HepG2 (cell line): Measurements from ENCODE around the gene CCDC178. TPM values are rescaled to one million over a fixed set of nuclear protein-coding genes. Genes with fewer than 3 reads are reported as not detected.

Experiments
- ATAC-seq: fragments of 200-7000 bp; cut with Tn5 transposase; 3 replicates; pipeline ENCODE4 v1.9.1; 2020; ENCODE audit warnings: mild to moderate bottlenecking, moderate library complexity
- BruUV-seq: library from RNA; stranded (reverse); fragments of 400-500 nt; replicated peaks from 2 replicates; lab custom pipeline; 2021; lab: Mats Ljungman, UMichigan
- CTCF ChIA-PET: fragments of 300-600 bp; formaldehyde crosslinking; extraction: SDS; loops from one replicate; lab custom pipeline; 2021; ENCODE audit warnings: low total read pairs, inconsistent platforms, low intra/inter-chr PET ratio; lab: Yijun Ruan, JAX
- POLR2A ChIA-PET: fragments of 350-600 bp; sonication (Branson Sonifier 250); formaldehyde crosslinking; loops from one replicate; lab custom pipeline; 2020; ENCODE audit warnings: antibody characterized with exemption, inconsistent platforms; lab: Yijun Ruan, JAX
- DNase-seq: peaks from one replicate; pipeline ENCODE4 v3.0.0-alpha.2; 2015; ENCODE audit warnings: low spot score
- FAIRE-seq: peaks from 3 replicates; lab custom pipeline; 2011; peaks lifted over from hg19 to GRCh38; lab: Jason Lieb, UNC
- H2AFZ ChIP-seq: one replicate; pipeline ENCODE4 v1.6.1; 2011; ENCODE audit warnings: low read length, inconsistent platforms
- H3K27ac ChIP-seq: fragments of 300-600 bp; 3 replicates; pipeline ENCODE4 v1.8.0; 2011; ENCODE audit warnings: mixed run types, mild to moderate bottlenecking, mixed read lengths, low read length, inconsistent platforms; ENCODE audit not compliant: insufficient read depth; ENCODE audit errors: extremely low read length
- H3K27me3 ChIP-seq, 2 experiments: fragments of 200-600 bp in 1 of 2; 2 replicates in 1 of 2; 3 replicates in 1 of 2; pipeline versions ENCODE4 v1.6.0 to v1.8.0; 2011; ENCODE audit warnings: low read length in 2 of 2, mild to moderate bottlenecking in 2 of 2, moderate library complexity in 2 of 2, inconsistent platforms in 1 of 2; ENCODE audit not compliant: insufficient read depth in 2 of 2, control insufficient read depth in 1 of 2
- H3K36me3 ChIP-seq, 2 experiments: fragments of 200-600 bp in 1 of 2; replicated peaks in 1 of 2; 2 replicates in 1 of 2; 3 replicates in 1 of 2; pipeline versions ENCODE4 v1.5.1 to v1.8.0; 2011; ENCODE audit warnings: low read length in 2 of 2, inconsistent platforms in 1 of 2; ENCODE audit not compliant: insufficient read depth in 2 of 2, control insufficient read depth in 1 of 2
- H3K4me1 ChIP-seq: 2 replicates; pipeline ENCODE4 v1.5.1; 2012; ENCODE audit warnings: low read length, inconsistent platforms; ENCODE audit not compliant: insufficient read depth
- H3K4me2 ChIP-seq: 2 replicates; pipeline ENCODE4 v1.6.0; 2011; ENCODE audit warnings: low read depth, low read length, inconsistent platforms
- H3K4me3 ChIP-seq, 3 experiments: fragments of 200-600 bp in 1 of 3; sonication (generic), shearing (Covaris generic) in 1 of 3; replicated peaks in 1 of 3; 2 replicates each; pipeline ENCODE4 v1.5.1; 2011 to 2016; ENCODE audit warnings: low read length in 3 of 3, inconsistent platforms in 2 of 3, low read depth in 2 of 3, mild to moderate bottlenecking in 2 of 3, control low read depth in 1 of 3, mixed read lengths in 1 of 3; ENCODE audit not compliant: insufficient read depth in 1 of 3
- H3K79me2 ChIP-seq: one replicate; pipeline ENCODE4 v1.6.1; 2011; ENCODE audit warnings: low read length, inconsistent platforms; ENCODE audit not compliant: insufficient read depth
- H3K9ac ChIP-seq: 2 replicates; pipeline ENCODE4 v1.6.0; 2011; ENCODE audit warnings: mild to moderate bottlenecking, low read depth, low read length, inconsistent platforms; ENCODE audit not compliant: insufficient read depth
- H3K9me3 ChIP-seq: 2 replicates; pipeline ENCODE4 v1.5.1; 2012; ENCODE audit warnings: mild to moderate bottlenecking, low read length
- H4K20me1 ChIP-seq: 2 replicates; pipeline ENCODE4 v1.6.0; 2011; ENCODE audit warnings: inconsistent platforms, mild to moderate bottlenecking, low read length, moderate library complexity; ENCODE audit not compliant: insufficient read depth
- CBX1 ChIP-seq: IDR thresholded peaks from one replicate; pipeline ENCODE4 v1.6.1; 2016; ENCODE audit warnings: antibody characterized with exemption, low read depth
- EED ChIP-seq: sonication (generic); formaldehyde crosslinking; IDR thresholded peaks from 2 replicates; pipeline ENCODE4 v1.5.0; 2020; ENCODE audit warnings: mild to moderate bottlenecking, missing genetic modification reagents
- FOSL1 ChIP-seq: sonication (generic); formaldehyde crosslinking; IDR thresholded peaks from 2 replicates; pipeline ENCODE4 v1.9.0; 2021; ENCODE audit warnings: missing genetic modification reagents, borderline replicate concordance
- HNRNPL ChIP-seq: fragments of 200-400 bp; formaldehyde crosslinking; IDR thresholded peaks from 2 replicates; pipeline ENCODE4 v1.6.1; 2017; ENCODE audit warnings: mild to moderate bottlenecking, low read depth, low read length
- JDP2 ChIP-seq: sonication (generic); formaldehyde crosslinking; IDR thresholded peaks from 2 replicates; pipeline ENCODE4 v1.8.1; 2022; ENCODE audit warnings: missing genetic modification reagents, borderline replicate concordance
- JUN ChIP-seq: sonication (generic); formaldehyde crosslinking; IDR thresholded peaks from 2 replicates; pipeline ENCODE4 v1.4.0; 2020; ENCODE audit warnings: mild to moderate bottlenecking, missing genetic modification reagents
- MAZ ChIP-seq, 2 experiments: sonication (generic) in 1 of 2; formaldehyde crosslinking in 1 of 2; IDR thresholded peaks; 2 replicates each; pipeline versions ENCODE4 v1.5.0 to v1.6.1; 2012 to 2020; ENCODE audit warnings: low read depth in 2 of 2, mild to moderate bottlenecking in 2 of 2, borderline replicate concordance in 1 of 2, improper control_type of control experiment in 1 of 2, low read length in 1 of 2, missing genetic modification reagents in 1 of 2, moderate library complexity in 1 of 2
- PAWR ChIP-seq: sonication (generic); formaldehyde crosslinking; IDR thresholded peaks from 2 replicates; pipeline ENCODE4 v1.4.0; 2020; ENCODE audit warnings: missing genetic modification reagents, mild to moderate bottlenecking, borderline replicate concordance
- RBM39 ChIP-seq: fragments of 200-400 bp; formaldehyde crosslinking; IDR thresholded peaks from one replicate; pipeline ENCODE4 v1.6.1; 2018; ENCODE audit warnings: antibody characterized with exemption, mild to moderate bottlenecking, low read depth, low read length; ENCODE audit not compliant: poor library complexity, severe bottlenecking
- ZFP62 ChIP-seq: sonication (generic); formaldehyde crosslinking; IDR thresholded peaks from 2 replicates; pipeline ENCODE4 v1.4.0; 2020; ENCODE audit warnings: missing genetic modification reagents
- ZNF33A ChIP-seq: sonication (generic); formaldehyde crosslinking; IDR thresholded peaks from 2 replicates; pipeline ENCODE4 v1.5.1; 2020; ENCODE audit warnings: missing genetic modification reagents, mild to moderate bottlenecking, moderate library complexity, borderline replicate concordance
- ZNF703 ChIP-seq: sonication (generic); formaldehyde crosslinking; IDR thresholded peaks from 2 replicates; pipeline ENCODE4 v1.5.1; 2020; ENCODE audit warnings: missing genetic modification reagents, mild to moderate bottlenecking, moderate library complexity, borderline replicate concordance
- WGBS: methylation state at CpG from one replicate; pipeline ENCODE4 v1.1.6; 2017; ENCODE audit warnings: low lambda C conversion rate; 5-methylcytosine and 5-hydroxymethylcytosine counted together
- in situ Hi-C: cut with HindIII; loops from 2 replicates; pipeline ENCODE4 v1.10.0; 2017; ENCODE audit warnings: low pct_unique_long_range_greater_than_20kb; ENCODE audit not compliant: extremely low pct_ligation_motif_present
- intact Hi-C: fragments of 100-400 bp; cut with micrococcal nuclease; formaldehyde crosslinking; loops from one replicate; pipeline ENCODE4 v1.10.0; 2022; ENCODE audit not compliant: unreplicated experiment
- polyA plus RNA-seq, 8 experiments: library from polyadenylated mRNA; depleted of rRNA in 3 of 8; stranded (reverse) in 7 of 8; unstranded in 1 of 8; fragments of >200 nt; fragmentation: Illumina TruSeq in 4 of 8; extraction: Trizol in 4 of 8; gene quantifications; 2 replicates each; pipeline versions ENCODE4 v1.2.1 to v1.2.3, GENCODE V29; 2011 to 2016; ENCODE audit warnings: low read depth in 4 of 8, missing spikeins in 1 of 8, mixed read lengths in 1 of 8; ENCODE audit not compliant: insufficient read depth in 1 of 8
- total RNA-seq, 5 experiments: library from RNA; depleted of rRNA; stranded (reverse); fragments of >200 nt; fragmentation: Illumina TruSeq; extraction: Trizol; gene quantifications; 2 replicates each; pipeline ENCODE4 v1.2.3, GENCODE V29; 2016; ENCODE audit warnings: low read depth in 1 of 5
- TF ChIP-seq, protein P1 (sequence below): IDR thresholded peaks from 2 replicates; pipeline ENCODE4 v1.6.1; 2016; ENCODE audit warnings: mild to moderate bottlenecking, missing biosample characterization, missing genetic modification reagents
- TF ChIP-seq, protein P2 (sequence below): sonication (generic); formaldehyde crosslinking; IDR thresholded peaks from 2 replicates; pipeline ENCODE4 v1.5.1; 2020; ENCODE audit warnings: missing genetic modification reagents, mild to moderate bottlenecking, borderline replicate concordance

CCDC178 gene
- total and polyA plus RNA-seq, 2 of the 13 experiments (the other 11 are each of a cell fraction or from before 2014, with no cell fraction given) = not detected

DNA sequence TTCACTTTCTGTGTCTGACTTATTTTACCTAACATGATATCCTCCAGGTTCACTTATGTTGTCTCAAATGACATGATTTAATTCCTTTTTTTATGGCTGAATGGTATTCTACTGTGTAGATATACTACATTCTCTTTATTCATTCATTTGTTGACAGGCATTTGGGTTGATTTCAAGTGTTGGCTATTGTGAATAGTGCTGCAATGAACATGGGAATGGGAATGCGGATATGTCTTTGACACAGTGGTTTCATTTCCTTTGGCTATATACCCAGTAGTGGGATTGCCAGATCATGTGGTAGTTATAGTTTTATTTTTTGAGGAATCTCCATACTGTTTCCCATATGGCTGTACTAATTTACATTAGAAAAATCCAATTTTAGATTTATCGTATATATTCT lies 472.3 kb downstream of the CCDC178 start:
- Histone ChIP-seq H3K27ac (no peak overlapping the region), H3K4me3 (no peak overlapping the region), H3K9me3 (no peaks in the 10 kb centered on the region), H3K27me3 (no peaks in the 10 kb centered on the region), H3K79me2 (no peaks in the 10 kb centered on the region), H3K4me2 (no peak overlapping the region), H3K36me3 (no peaks in the 10 kb centered on the region), H2AFZ (no peak overlapping the region), H4K20me1 (no peaks in the 10 kb centered on the region), H3K9ac (no peak overlapping the region), H3K4me1 (no peaks in the 10 kb centered on the region)
- FAIRE-seq = no peak
- WGBS = 55% methylated on average over 2 of the region's 2 CpGs
- no peak for ATAC-seq
- no TSS peak for BruUV-seq
- ChIA-PET POLR2A (no interaction called here), CTCF (no interaction called here)
- intact Hi-C loops (no loop called here), in situ Hi-C loops (no loop called here)
- DNase-seq = no peak
- TF ChIP-seq, protein P1, sequence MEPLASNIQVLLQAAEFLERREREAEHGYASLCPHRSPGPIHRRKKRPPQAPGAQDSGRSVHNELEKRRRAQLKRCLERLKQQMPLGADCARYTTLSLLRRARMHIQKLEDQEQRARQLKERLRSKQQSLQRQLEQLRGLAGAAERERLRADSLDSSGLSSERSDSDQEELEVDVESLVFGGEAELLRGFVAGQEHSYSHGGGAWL (CRISPR knock-in tag) = no peak
- TF ChIP-seq, protein P2, sequence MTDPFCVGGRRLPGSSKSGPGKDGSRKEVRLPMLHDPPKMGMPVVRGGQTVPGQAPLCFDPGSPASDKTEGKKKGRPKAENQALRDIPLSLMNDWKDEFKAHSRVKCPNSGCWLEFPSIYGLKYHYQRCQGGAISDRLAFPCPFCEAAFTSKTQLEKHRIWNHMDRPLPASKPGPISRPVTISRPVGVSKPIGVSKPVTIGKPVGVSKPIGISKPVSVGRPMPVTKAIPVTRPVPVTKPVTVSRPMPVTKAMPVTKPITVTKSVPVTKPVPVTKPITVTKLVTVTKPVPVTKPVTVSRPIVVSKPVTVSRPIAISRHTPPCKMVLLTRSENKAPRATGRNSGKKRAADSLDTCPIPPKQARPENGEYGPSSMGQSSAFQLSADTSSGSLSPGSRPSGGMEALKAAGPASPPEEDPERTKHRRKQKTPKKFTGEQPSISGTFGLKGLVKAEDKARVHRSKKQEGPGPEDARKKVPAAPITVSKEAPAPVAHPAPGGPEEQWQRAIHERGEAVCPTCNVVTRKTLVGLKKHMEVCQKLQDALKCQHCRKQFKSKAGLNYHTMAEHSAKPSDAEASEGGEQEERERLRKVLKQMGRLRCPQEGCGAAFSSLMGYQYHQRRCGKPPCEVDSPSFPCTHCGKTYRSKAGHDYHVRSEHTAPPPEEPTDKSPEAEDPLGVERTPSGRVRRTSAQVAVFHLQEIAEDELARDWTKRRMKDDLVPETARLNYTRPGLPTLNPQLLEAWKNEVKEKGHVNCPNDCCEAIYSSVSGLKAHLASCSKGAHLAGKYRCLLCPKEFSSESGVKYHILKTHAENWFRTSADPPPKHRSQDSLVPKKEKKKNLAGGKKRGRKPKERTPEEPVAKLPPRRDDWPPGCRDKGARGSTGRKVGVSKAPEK (CRISPR knock-in tag) = no peak
- TF ChIP-seq HNRNPL (no peak), JUN (CRISPR knock-in tag) (no peak), RBM39 (no peak), PAWR (CRISPR knock-in tag) (no peak), FOSL1 (CRISPR knock-in tag) (no peak), MAZ (IDR thresholded peaks at IDR 0.05; ENCODE audit: borderline replicate concordance, low read depth, low read length) (no peak), MAZ (CRISPR knock-in tag; IDR thresholded peaks at IDR 0.05; ENCODE audit: low read depth) (no peak), JDP2 (no peak), EED (CRISPR knock-in tag) (no peak), ZFP62 (no peak), ZNF33A (CRISPR knock-in tag) (no peak), CBX1 (no peak), ZNF703 (CRISPR knock-in tag) (no peak)
